Neural cell (in vitro differentiated cells): ENCODE measurements around the gene ANG.

Experiments
- CTCF ChIP-seq: fragments of 450-650 bp; IDR thresholded peaks from 2 replicates; pipeline ENCODE4 v1.5.1; 2014; ENCODE audit warnings: antibody characterized with exemption, mild to moderate bottlenecking, moderate library complexity; ENCODE audit not compliant: poor library complexity, severe bottlenecking
- EP300 ChIP-seq: fragments of 450-650 bp; conservative IDR thresholded peaks from 2 replicates; pipeline ENCODE4 v1.6.1; 2014; ENCODE audit warnings: antibody characterized with exemption, mild to moderate bottlenecking, moderate library complexity; ENCODE audit not compliant: poor library complexity, severe bottlenecking
- EZH2 ChIP-seq: fragments of 200-600, 300-800 bp; shearing (Covaris generic), sonication (generic); IDR thresholded peaks from 2 replicates; pipeline ENCODE4 v1.6.1; 2014; ENCODE audit warnings: antibody characterized with exemption, low read length, borderline replicate concordance, mild to moderate bottlenecking; ENCODE audit not compliant: insufficient read depth, poor library complexity, severe bottlenecking
- POLR2AphosphoS5 ChIP-seq: IDR thresholded peaks from 2 replicates; pipeline ENCODE4 v1.6.1; 2012
- REST ChIP-seq: IDR thresholded peaks from 2 replicates; pipeline ENCODE4 v1.6.1; 2012; ENCODE audit warnings: borderline replicate concordance
- SMC3 ChIP-seq: fragments of 450-650 bp; conservative IDR thresholded peaks from 2 replicates; pipeline ENCODE4 v1.6.1; 2014; ENCODE audit warnings: antibody characterized with exemption, mild to moderate bottlenecking, moderate library complexity; ENCODE audit not compliant: poor library complexity

- TF ChIP-seq POLR2AphosphoS5 (no peak), CTCF (no peak), REST (peak; percentile 12), EZH2 (no peak), EP300 (no peak), SMC3 (peak; percentile 43)
Observed at GRCh38 chr14:20681348-20682126, 7.0 kb upstream of the ANG start.
